ENCODE results near the gene KIFAP3. TPM values are rescaled to one million over a fixed set of nuclear protein-coding genes. Genes with fewer than 3 reads are reported as not detected.

KIFAP3 gene
- total RNA-seq, 2 donors from 2014 or later, result 17.1 to 37.3 TPM

DNA sequence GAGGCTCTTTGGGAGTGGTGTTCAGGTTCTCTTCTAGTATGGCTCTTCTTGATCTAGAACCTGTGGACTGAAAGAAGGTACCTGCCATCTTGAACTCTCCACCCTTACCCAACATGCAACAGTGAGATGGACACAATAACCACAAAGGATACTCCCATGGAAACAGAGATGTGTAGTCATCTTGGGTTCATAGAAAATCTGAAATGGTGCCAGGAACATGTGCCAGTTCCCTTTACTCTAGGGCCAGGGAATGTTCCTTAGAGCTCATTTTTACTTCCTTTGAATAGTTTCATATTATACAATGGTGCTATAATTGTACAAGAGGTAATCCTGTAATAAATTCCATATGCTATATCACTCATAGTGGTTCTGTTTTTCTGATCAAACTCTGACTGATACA, 167.6 kb downstream of the KIFAP3 start:
- no peak for DNase-seq (ENCODE audit: low spot score)
- TF ChIP-seq, protein P1, sequence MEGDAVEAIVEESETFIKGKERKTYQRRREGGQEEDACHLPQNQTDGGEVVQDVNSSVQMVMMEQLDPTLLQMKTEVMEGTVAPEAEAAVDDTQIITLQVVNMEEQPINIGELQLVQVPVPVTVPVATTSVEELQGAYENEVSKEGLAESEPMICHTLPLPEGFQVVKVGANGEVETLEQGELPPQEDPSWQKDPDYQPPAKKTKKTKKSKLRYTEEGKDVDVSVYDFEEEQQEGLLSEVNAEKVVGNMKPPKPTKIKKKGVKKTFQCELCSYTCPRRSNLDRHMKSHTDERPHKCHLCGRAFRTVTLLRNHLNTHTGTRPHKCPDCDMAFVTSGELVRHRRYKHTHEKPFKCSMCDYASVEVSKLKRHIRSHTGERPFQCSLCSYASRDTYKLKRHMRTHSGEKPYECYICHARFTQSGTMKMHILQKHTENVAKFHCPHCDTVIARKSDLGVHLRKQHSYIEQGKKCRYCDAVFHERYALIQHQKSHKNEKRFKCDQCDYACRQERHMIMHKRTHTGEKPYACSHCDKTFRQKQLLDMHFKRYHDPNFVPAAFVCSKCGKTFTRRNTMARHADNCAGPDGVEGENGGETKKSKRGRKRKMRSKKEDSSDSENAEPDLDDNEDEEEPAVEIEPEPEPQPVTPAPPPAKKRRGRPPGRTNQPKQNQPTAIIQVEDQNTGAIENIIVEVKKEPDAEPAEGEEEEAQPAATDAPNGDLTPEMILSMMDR (IDR thresholded peaks at IDR 0.05), result no peak
- no peak for TF ChIP-seq POLR2A (IDR thresholded peaks at IDR 0.05)
- no peak for TF ChIP-seq POLR2AphosphoS5 (IDR thresholded peaks at IDR 0.05)
- Histone ChIP-seq H3K9me3 (no peaks in the 10 kb centered on the region), H3K4me3 (no peak overlapping the region), H3K36me3 (no peaks in the 10 kb centered on the region), H3K4me1 (replicated peaks) (no peaks in the 10 kb centered on the region), H3K27me3 (replicated peaks; ENCODE audit: insufficient read depth) (no peaks in the 10 kb centered on the region), H3K27ac (no peak overlapping the region)
- intact Hi-C loops (cut with DNase I), result no loop called here

DNA sequence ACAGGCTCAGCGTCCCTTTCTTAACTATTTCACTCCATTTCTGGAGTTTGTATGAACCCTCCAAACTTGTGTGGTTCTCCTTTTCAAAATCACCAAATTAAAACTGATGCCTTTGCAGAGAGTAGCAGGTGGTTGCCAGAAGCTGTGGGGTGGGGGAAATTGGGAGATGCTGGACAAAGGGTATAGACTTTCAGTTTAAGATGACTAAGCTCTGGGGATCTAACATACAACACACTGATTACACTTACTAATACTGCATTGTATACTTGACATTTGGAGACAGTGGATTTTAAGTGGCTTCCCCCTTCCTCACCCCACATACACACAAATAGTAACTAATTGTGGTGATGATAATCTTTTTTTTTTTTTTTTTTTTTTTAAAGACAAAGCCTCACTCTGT, 169.7 kb downstream of the KIFAP3 start:
- no peak overlapping the region for H3K4me3 ChIP-seq
- no peaks in the 10 kb centered on the region for H3K36me3 ChIP-seq
- intact Hi-C loops (cut with DNase I), result no loop called here
- H3K27me3 ChIP-seq (replicated peaks; ENCODE audit: insufficient read depth), result no peaks in the 10 kb centered on the region
- TF ChIP-seq, protein P1 (IDR thresholded peaks at IDR 0.05), result no peak
- no peak for TF ChIP-seq POLR2A (IDR thresholded peaks at IDR 0.05)
- no peak for TF ChIP-seq POLR2AphosphoS5 (IDR thresholded peaks at IDR 0.05)
- no peaks in the 10 kb centered on the region for H3K9me3 ChIP-seq
- no peak for DNase-seq (ENCODE audit: low spot score)
- no peaks in the 10 kb centered on the region for H3K4me1 ChIP-seq (replicated peaks)
- no peak overlapping the region for H3K27ac ChIP-seq
- 90% methylated on average over 1 of the region's 1 CpG for WGBS

DNA sequence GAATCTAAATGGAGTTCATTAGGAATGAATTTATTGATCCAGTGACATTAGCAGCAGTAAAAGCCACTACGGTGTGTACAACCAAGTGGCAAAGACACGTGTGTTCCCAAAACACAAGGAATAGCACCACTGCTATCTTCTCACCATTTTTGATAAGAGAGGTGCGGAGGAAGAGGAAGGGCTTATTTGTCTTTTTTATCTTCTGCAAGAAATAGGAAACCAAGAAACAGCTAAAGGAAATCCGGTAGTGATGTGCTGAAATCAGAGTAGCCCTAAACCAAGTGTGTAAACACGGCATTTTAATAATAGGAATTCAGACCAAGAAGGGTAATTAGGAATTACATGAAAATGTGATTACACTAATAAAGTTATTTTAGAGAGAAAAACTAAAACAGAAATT, 171.7 kb downstream of the KIFAP3 start:
- intact Hi-C loops (cut with DNase I), result no loop called here
- H3K9me3 ChIP-seq, result no peaks in the 10 kb centered on the region
- H3K4me3 ChIP-seq, result no peak overlapping the region
- TF ChIP-seq, protein P1 (IDR thresholded peaks at IDR 0.05), result no peak
- no peak for TF ChIP-seq POLR2AphosphoS5 (IDR thresholded peaks at IDR 0.05)
- no peak for TF ChIP-seq POLR2A (IDR thresholded peaks at IDR 0.05)
- H3K27ac ChIP-seq, result no peak overlapping the region
- 74% methylated on average over 5 of the region's 5 CpGs for WGBS
- H3K27me3 ChIP-seq (replicated peaks; ENCODE audit: insufficient read depth), result no peaks in the 10 kb centered on the region
- no peaks in the 10 kb centered on the region for H3K4me1 ChIP-seq (replicated peaks)
- no peak for DNase-seq (ENCODE audit: low spot score)
- no peaks in the 10 kb centered on the region for H3K36me3 ChIP-seq

DNA sequence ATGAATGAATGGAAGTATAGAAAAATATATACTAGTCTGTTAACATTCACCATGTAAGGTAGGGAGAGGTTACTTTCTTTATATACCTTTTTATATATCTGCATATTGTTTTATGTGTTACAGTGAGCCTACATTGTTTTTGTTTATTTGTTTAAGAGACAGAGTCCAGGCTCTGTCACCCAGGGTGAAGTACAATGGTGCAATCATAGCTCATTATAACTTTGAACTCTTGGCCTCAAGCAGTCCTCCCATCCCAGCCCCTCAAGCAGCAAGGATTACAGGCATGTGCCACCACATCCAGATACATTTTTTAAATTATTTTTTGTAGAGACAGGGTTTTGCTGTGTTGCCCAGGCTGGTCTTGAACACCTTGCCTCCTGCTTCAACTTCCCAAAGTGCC, 173.4 kb downstream of the KIFAP3 start:
- Histone ChIP-seq H3K27me3 (replicated peaks; ENCODE audit: insufficient read depth) (no peaks in the 10 kb centered on the region), H3K36me3 (no peaks in the 10 kb centered on the region), H3K4me3 (no peak overlapping the region), H3K4me1 (replicated peaks) (no peaks in the 10 kb centered on the region), H3K9me3 (no peaks in the 10 kb centered on the region), H3K27ac (no peak overlapping the region)
- intact Hi-C loops (cut with DNase I), result no loop called here
- TF ChIP-seq, protein P1 (IDR thresholded peaks at IDR 0.05), result no peak
- TF ChIP-seq POLR2A (IDR thresholded peaks at IDR 0.05) (no peak), POLR2AphosphoS5 (IDR thresholded peaks at IDR 0.05) (no peak)
- no peak for DNase-seq (ENCODE audit: low spot score)

DNA sequence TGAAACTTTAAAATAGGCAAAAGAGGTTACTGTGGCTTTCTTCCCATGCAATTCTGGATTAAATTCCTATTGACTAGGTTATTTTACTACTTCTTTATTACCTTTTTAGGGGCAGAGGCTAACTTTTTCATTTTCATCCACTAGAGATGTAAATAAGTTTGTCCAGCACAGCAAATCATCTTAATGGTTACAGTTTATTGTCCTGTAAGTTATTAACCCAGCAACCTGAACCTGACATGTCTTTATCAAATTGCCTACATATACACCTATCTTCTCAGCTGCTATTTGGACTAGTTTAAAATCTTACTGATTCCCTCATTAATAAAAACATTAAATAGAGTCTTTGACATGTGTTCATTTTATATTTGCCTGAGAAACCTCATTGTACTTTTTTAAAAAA, 173.9 kb downstream of the KIFAP3 start:
- Histone ChIP-seq H3K9me3 (no peaks in the 10 kb centered on the region), H3K27me3 (replicated peaks; ENCODE audit: insufficient read depth) (no peaks in the 10 kb centered on the region), H3K27ac (no peak overlapping the region), H3K36me3 (no peaks in the 10 kb centered on the region), H3K4me3 (no peak overlapping the region), H3K4me1 (replicated peaks) (no peaks in the 10 kb centered on the region)
- TF ChIP-seq POLR2A (IDR thresholded peaks at IDR 0.05), result no peak
- TF ChIP-seq, protein P1 (IDR thresholded peaks at IDR 0.05), result no peak
- TF ChIP-seq POLR2AphosphoS5 (IDR thresholded peaks at IDR 0.05), result no peak
- no peak for DNase-seq (ENCODE audit: low spot score)
- intact Hi-C loops (cut with DNase I), result no loop called here

Data from prostate gland (tissue), 2 donors.